ENCODE results near the gene ZMYM1. TPM values are rescaled to one million over a fixed set of nuclear protein-coding genes. Genes with fewer than 3 reads are reported as not detected.
"Not testable (repeated sequence)": the region's sequence is repeated elsewhere in the genome, so short reads cannot be mapped to it uniquely, and the experiment has no call there.

Gene ZMYM1
- total RNA-seq, 1 donor from 2014 or later, result 9.0 TPM

DNA sequence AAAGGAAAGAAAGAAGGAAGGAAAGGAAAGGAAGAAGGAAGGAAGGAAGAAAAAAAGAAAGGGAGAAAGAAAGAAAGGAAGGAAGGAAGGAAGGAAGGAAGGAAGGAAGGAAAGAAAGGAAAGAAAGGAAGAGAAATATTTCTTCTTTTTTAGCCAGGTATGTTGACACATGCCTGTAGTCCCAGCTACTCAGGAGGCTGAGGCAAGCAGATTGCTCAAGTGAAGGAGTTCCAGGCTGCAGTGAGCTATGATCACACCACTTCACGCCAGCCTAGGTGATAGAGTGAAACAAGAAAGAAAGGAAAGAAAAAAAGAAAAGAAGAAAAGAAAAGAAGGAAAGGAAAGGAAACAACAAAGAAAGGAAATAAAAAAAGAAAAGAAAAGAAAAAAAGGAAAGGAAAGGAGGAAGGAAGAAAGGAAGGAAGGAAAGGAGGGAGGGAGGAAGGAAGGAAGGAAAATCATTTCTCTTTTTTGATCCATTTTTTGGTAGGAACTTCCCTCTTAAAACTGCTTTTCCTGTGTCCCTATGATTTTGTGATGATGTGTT, 5.8 kb upstream of the ZMYM1 start:
- intact Hi-C loops (cut with micrococcal nuclease), result no loop called here

DNA sequence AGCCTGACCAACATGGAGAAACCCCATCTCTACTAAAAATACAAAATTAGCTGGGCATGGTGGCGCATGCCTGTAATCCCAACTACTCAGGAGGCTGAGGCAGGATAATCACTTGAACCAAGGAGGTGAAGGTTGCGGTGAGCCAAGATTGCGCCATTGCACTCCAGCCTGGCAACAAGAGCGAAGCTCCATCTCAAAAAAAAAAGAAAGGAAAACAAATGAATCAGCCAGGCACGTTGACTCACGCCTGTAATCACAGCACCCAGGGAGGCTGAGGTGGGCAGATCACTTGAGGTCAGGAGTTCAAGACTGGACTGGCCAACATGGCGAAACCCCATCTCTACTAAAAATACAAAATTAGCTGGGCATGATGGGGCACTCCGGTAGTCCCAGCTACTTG, 2.8 kb upstream of the ZMYM1 start:
- intact Hi-C loops (cut with micrococcal nuclease), result not testable (repeated sequence)

DNA sequence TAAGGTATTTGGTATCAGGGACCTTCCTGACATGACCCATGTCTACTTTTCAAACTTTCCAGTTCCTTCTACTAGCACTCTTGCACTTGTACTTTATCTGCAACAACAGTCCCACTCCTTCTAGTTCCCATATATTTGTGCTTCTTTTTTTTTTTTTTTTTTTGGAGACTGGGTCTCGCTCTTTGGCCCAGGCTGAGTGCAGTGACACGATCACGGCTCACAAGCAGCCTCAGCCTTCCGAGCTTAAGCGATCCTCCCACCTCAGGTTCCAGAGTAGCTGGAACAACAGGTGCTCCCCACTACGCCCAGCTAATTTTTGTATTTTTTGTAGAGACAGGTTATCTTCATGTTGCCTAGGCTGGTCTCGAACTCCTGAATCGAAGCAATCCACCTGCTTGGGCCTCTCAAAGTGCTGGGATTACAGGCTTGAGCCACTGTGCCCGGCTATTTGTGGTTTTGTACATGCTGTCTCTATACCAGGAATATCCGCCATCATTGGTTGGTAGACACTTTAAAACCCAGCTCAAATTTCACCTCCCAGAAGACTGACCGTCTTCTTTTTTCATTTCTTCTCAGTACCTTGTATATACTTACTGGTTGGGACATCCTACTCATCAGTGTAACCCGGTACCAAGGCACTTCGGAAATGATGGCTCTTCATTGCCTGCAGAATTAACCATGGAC, 1.1 kb downstream of the ZMYM1 start:
- intact Hi-C loops (cut with micrococcal nuclease), result no loop called here

DNA sequence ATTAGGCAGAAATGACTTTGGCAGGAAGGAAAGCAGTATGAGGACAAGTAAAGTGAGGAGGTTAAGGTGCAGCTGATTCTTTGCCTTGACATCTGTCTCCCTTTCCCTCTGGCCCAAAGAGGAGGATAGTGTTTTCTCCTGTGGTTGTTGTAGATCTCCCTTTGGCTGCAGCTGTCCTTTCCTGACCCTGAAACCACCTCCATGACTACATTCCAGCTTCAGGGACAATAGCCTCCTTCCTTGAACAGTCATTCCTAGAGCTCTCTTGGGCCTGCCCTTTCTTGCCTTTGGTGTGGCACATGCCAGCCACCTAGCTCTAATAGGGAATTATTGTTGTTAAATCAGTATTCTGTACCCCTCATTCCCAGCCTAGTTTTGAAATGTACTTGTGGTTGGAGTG, 6.2 kb downstream of the ZMYM1 start:
- intact Hi-C loops (cut with micrococcal nuclease), result no loop called here

DNA sequence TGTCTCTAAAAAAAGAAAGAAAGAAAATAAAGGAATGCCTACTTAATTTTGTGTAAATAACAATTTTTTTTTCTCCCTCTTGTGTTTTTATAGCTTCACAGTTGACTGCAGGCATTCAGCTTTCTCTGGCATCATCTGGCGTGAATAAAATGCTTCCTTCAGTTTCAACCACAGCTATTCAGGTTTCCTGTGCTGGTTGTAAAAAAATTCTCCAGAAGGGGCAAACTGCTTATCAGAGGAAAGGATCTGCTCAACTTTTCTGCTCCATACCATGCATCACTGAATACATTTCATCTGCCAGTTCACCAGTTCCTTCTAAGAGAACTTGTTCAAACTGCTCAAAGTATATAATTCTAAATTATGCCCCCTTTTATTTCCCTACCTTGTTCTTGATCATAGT, 18.0 kb downstream of the ZMYM1 start:
- intact Hi-C loops (cut with micrococcal nuclease), result no loop called here

DNA sequence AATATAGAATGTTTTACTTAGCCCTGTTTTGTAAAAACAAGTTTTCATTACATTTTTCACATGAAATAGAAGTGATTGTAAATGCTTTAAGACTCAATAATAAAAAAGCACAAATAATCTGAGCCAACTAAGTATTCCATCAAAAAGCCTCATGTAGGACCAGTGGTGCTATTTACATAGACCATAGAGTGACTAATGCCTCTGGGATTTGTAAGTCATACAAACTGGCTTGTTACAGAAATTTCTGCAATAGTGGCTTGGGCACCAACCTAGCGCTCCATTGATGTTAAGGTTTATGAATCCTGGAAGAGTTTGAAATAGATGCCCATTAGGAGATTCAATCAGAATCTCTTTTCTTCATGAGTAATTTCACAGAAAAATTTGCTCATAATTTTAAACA, 31.9 kb downstream of the ZMYM1 start:
- intact Hi-C loops (cut with micrococcal nuclease), result no loop called here

DNA sequence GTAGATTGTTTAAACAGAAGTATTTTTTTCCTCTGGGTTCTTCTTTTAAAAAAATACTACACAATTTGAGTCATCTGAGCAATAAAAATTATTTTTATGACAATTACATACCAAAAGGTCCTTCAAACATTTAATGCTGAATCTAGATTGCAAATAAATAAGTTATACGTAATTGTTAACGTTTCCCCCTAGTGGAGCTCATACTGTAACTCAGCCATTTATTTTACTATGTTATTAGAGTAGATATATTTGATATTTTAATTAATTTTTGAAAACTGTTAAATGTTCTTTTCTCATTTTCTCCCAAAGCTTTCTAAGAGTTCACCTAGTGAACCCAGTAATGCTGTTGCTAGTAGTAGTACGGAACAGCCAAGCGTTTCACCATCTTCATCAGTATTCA, 33.5 kb downstream of the ZMYM1 start:
- intact Hi-C loops (cut with micrococcal nuclease), result no loop called here

DNA sequence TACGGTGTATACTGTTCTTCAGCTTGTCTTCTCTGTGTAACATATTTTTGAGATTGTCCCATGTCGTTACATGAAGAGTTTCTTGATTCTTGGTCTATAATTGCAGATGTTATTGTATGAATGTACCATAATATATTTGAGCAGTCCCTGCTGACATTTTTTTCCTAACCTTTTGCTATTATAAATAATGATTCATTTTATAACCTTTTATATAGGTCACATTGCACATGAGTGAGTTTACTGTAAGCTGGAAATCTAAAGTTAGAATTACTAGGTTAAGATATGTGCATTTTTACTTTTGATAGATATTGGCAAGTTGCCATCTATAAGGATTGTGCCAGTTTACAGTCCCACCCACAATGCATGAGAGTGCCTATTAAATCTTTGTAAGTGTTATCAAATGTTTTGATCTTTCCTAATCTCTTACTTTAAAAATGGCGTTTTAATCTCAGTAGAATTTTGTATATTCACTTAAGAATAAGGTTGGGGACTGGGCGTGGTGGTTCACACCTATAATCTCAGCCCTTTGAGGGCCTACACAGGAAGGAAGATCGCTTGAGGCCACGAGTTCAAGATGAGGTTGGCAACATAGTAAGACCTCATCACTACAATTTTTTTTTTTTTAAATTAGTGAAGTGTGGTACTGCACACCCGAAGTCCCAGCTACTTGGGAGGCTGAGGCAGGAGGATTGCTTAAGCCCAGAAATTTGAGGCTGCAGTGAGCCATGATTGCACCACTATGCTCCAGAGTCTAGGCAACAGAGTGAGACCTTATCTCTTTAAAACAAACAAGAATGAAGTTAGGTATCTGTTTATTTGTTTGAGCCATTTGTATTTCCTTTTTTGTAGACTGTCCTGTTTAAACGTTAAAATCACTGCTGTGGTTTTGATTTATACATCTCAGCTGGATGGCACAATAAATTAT, 36.5 kb downstream of the ZMYM1 start:
- intact Hi-C loops (cut with micrococcal nuclease), result no loop called here

DNA sequence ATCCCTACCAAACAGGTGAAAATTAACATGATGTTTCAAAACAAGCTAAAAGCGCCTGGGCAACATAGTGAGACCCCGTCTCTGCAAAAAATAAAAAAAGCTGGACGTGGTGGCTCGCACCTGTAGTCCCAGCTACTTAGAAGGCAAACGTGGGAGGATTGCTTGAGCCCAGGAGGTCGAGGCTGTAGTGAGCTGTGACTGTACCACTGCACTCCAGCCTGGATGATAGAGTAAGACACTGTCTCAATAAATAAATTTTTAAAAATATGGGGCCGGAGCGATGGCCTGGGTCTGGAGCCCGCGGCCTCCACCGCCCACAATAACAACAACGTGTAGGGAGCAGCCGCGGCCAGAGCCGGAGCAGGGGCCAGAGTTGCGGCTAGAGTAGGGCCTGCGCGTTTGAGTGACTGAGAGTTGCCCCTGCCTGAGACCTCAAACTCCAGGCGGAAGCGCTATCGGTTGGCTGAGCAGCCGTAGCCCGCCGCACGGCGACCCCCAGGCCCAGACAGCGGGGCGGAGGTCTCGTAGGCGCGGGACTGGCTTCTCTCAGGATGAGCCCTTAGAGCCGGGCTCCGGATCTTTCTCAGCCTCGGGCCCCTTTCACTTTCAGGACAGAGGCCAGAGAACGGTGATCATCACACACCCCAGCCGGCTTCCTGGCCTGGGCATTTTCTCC, 41.4 kb downstream of the ZMYM1 start:
- intact Hi-C loops (cut with micrococcal nuclease), result no loop called here

DNA sequence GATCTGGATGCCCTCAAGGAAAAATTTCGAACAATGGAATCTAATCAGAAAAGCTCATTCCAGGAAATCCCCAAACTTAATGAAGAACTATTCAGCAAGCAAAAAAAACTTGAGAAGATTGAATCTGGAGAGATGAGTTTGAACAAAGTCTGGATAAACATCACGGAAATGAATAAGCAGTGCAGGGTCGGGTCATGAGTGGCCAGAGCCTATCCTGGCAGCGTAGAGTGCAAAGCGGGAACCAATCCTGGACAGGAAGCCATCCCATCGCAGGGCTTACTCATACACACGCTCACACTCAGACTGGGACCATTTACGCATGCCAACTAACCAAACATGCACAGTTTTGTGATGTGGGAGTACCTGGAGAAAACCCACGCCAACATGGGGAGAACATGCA, 43.1 kb downstream of the ZMYM1 start:
- intact Hi-C loops (cut with micrococcal nuclease), result no loop called here

DNA sequence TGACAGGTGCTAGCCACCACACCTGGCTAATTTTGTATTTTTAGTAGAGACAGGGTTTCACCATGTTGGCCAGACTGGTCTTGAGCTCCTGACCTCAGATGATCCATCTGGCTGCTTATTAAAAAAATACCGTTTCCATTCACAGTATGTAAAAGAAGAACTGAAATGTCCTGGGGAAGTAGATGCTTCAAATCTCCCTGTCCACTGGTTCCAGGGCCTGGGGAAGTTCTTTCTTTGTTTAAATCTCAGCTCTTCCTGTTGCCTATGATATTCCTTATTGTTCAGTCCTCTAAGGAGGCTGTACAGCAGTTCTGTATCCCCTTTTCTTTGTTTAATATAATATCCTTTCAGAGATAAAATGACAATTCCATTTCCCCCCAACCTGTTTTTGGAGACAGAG, 47.4 kb downstream of the ZMYM1 start:
- intact Hi-C loops (cut with micrococcal nuclease), result no loop called here

DNA sequence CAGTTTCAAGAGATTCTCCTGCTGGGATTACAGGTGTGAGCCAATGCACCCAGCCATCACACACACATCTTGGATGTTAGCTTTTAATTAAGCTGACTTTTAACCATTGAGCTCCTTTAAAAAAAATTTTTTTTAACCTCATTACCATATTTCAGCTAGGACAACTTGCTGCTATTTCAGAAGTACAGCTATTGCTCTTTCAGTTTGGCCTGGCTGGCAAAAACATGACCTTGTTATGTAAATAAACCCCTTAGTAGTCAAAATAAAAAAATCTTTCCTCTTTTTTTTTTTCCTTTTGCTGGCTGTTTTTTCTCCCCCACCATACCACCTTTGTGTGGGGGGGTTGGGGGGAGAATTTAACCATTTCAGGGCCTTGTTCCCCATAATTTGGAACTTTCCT, 49.9 kb downstream of the ZMYM1 start:
- intact Hi-C loops (cut with micrococcal nuclease), result no loop called here

DNA sequence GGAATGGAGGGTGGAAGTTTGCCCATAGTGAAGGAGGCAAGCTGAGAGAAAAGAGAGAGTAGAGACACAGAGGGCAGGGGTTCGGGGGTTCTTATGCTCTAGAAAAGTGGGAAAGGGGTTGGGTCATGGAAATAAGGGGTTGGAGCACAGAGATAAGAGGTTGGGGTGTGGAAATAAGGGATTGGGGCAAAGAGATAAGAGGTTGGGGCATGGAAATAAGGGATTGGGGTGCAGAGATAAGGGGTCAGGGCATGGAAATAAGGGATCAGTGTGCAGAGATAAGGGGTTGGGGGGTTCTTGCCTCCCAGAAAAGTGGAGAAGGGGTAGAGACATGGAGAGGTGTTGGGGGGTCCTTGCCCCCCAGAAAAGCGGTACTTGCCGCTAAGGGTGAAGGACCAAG, 57.6 kb downstream of the ZMYM1 start:
- intact Hi-C loops (cut with micrococcal nuclease), result no loop called here

DNA sequence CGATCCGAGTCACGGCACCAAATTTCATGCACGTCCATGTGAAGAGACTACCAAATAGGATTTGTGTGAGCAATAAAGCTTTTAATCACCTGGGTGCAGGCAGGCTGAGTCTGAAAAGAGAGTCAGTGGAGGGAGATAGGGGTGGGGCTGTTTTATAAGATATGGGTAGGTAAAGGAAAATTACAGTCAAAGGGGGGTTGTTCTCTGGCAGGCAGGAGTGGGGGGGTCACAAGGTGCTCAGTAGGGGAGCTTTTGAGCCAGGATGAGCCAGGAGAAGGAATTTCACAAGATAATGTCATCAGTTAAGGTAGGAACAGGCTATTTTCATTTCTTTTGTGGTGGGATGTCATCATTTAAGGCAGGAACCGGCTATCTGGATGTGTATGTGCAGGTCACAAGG, 58.4 kb downstream of the ZMYM1 start:
- intact Hi-C loops (cut with micrococcal nuclease), result not testable (repeated sequence)

DNA sequence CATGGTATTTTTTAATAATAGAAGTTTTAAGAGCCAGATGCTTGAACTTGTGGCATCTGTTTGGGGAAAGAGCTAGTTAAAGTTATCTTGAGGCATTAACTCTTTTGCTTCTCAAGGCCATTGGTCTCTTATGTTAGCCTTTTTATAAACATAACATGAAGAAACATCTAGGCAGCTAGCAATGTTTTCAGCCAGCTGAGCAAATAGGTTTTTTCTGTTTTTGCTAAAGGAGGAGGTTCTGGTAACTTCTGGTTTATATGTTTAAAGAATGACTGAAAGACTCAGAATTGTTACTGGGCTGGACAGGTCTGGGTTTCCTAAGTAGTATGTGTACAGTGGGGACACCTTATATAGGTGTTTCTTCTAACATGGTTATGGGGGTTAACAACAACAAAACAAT, 63.1 kb downstream of the ZMYM1 start:
- intact Hi-C loops (cut with micrococcal nuclease), result not testable (repeated sequence)

DNA sequence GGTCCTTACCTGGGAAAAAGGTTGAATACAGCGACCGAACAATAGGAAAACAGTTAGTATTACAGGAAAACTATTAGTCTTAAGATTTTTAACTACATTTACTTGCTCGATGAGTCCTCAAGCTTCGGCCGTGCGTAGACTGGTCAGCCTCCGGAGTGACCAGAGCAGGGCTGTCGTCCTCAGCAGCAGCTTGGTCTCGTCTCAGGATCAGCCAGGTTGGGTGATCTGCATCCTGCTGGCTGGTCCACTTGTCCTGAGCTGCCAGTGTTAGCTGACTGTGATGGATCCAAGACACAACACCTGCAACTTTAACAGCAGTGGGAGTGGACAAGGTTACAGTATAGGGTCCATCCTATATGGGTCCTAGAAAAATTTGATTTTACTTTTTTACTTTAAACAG, 63.5 kb downstream of the ZMYM1 start:
- intact Hi-C loops (cut with micrococcal nuclease), result not testable (repeated sequence)

DNA sequence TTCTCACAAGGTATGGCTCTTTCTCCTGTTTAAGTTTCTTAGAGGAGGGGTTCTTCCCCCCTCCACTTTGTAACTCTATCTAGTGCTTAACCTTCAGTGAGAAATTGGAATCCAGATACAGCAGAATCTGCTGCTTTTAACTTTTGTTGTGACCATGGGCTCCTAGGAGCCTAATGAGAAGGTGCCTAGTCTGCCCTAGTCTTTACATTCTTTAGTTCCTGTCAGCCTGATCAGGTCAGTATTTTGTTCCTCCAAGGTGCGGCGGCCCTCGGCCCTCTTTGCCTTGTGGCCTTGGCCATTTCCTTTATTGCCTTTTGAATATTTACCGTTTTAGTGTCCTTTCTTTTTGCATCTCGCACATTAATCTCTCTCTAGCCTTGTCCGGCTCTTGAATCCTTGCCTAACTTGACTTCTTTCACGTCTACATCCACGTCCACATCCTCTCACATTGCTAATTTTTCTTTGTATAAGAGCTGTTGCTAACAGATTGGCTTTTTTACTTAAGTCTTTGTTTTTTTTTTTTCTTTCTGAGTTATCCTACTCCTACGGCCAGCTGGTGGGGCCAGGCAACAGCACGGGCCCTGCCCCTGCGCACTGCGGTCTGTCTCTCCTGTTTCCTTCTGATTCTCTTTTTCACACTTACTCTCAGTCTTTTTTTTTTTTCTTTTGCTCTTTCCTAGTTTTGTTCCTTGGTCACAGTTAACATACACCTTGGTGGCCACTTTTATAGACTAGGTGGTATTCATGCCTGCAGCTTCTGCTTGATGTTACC, 64.7 kb downstream of the ZMYM1 start:
- intact Hi-C loops (cut with micrococcal nuclease), result no loop called here

DNA sequence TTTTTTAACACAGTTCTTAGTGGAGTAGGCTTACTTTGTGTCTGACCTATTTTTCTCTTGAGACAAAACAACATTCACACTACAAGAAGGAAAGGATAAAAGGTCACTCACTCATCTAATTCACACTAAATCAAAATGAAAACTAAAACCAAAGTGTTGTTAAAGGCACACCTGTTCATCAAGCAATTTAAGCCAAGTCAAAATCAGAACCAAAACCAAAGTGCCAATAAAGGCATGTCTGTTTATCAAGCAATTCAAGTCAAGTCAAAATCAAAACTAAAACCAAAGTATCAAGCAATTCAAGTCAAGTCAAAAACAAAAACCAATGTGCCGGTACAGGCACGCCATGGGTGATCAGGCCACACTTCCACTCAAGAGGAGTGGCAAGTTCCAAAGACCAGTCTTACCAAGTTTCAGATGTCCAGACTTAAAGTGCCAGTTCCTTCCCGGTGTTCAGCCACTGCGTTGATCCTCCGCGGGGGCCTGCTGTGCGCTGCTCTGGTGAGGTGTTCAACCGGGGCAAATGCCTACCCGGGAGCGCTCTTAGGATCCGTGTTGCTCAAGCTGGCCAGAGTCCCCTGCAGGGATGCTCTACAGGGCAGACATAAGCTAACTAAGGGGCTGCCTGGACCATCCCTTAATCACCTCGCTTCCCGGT, 66.8 kb downstream of the ZMYM1 start:
- intact Hi-C loops (cut with micrococcal nuclease), result not testable (repeated sequence)

DNA sequence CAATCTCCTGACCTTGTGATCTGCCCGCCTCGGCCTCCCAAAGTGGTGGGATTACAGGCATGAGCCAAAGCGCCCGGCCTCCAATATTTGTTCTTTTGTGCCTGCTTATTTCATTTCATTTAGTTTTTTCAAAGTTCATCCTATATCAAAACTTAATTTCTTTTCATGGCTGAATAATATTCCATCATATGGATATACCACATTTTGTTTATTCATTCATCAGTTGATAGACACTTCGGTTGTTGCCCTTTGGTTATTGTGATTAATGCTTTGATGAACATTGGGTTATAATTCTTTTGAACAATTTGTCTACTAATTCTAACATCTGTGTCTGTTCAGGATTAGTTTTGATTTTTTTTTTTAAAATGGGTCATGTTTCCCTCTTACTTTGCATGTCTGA, 72.0 kb downstream of the ZMYM1 start:
- intact Hi-C loops (cut with micrococcal nuclease), result no loop called here

DNA sequence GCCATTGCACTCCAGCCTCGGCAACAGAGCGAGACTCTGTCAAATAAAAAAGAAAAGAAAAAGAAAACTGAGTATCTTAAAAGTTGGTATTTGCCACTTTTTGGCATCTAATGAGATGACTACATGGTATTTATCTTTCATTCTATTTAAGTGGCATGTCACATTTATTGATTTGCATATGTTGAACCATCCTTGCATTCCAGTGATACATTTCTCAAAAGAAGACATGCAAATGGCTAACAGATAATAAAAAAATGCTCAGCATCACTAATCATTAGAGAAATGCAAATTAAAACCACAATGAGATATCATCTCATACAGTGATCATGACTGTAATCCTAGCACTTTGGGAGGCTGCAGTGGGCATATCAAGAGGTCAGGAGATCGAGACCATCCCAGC, 85.7 kb downstream of the ZMYM1 start:
- intact Hi-C loops (cut with micrococcal nuclease), result no loop called here
